GM18909 (cell line): Measurements from ENCODE around the gene LMTK2.
A peak's percentile ranks its signal among the peaks of the same experiment; 100 is the strongest.

Source experiments
- ATAC-seq: cut with Tn5 transposase; IDR thresholded peaks from one replicate; pipeline ENCODE4 v1.9.1; 2021; ENCODE audit warnings: mild to moderate bottlenecking; ENCODE audit not compliant: unreplicated experiment, poor library complexity

LMTK2 gene

GRCh38 chr7:98106647-98107312 is at the start of gene LMTK2:
Gene LMTK2 (plus strand): TSS chr7:98106862. CDS start chr7:98107178, 316 bp downstream.
- peak; percentile 100 for ATAC-seq

- no peak for ATAC-seq
Measured at GRCh38 chr7:98057157-98057556, 49.5 kb upstream of the LMTK2 start.

- no peak for ATAC-seq
Measured at GRCh38 chr7:98058186-98058585, 48.5 kb upstream of the LMTK2 start.

GRCh38 chr7:98064233-98064632 is 42.4 kb upstream of the LMTK2 start:
- no peak for ATAC-seq

GRCh38 chr7:98066208-98066607 is 40.5 kb upstream of the LMTK2 start:
- ATAC-seq: no peak

GRCh38 chr7:98066934-98067507 is 39.6 kb upstream of the LMTK2 start:
- ATAC-seq: no peak

GRCh38 chr7:98073047-98073446 is 33.6 kb upstream of the LMTK2 start:
- ATAC-seq: no peak

GRCh38 chr7:98075801-98076200 is 30.9 kb upstream of the LMTK2 start:
- no peak for ATAC-seq

- no peak for ATAC-seq
Measured at GRCh38 chr7:98077762-98078161, 28.9 kb upstream of the LMTK2 start.

GRCh38 chr7:98078197-98078870 is 28.3 kb upstream of the LMTK2 start:
- ATAC-seq: no peak

GRCh38 chr7:98079891-98080648 is 26.6 kb upstream of the LMTK2 start:
- ATAC-seq: no peak

GRCh38 chr7:98081319-98081718 is 25.3 kb upstream of the LMTK2 start:
- no peak for ATAC-seq

- no peak for ATAC-seq
Measured at GRCh38 chr7:98084631-98085030, 22.0 kb upstream of the LMTK2 start.

GRCh38 chr7:98085674-98086073 is 21.0 kb upstream of the LMTK2 start:
- no peak for ATAC-seq

- ATAC-seq: no peak
Measured at GRCh38 chr7:98086281-98086718, 20.4 kb upstream of the LMTK2 start.

- no peak for ATAC-seq
Measured at GRCh38 chr7:98088109-98088508, 18.6 kb upstream of the LMTK2 start.

- no peak for ATAC-seq
Measured at GRCh38 chr7:98090116-98090515, 16.5 kb upstream of the LMTK2 start.

- no peak for ATAC-seq
Measured at GRCh38 chr7:98091061-98091460, 15.6 kb upstream of the LMTK2 start.

GRCh38 chr7:98091523-98091922 is 15.1 kb upstream of the LMTK2 start:
- ATAC-seq: no peak

- ATAC-seq: no peak
Measured at GRCh38 chr7:98097042-98097645, 9.5 kb upstream of the LMTK2 start.

- no peak for ATAC-seq
Measured at GRCh38 chr7:98100088-98100487, 6.6 kb upstream of the LMTK2 start.
